Activated T-helper 9 cell treated with anti-CD3 and anti-CD28 coated beads, Interleukin-2, amount 50 U/mL, for 16 hours (primary cell): ENCODE data around the gene TTLL9.
"Not testable (repeated sequence)": the region's sequence is repeated elsewhere in the genome, so short reads cannot be mapped to it uniquely, and the experiment has no call there.

Experiments used
- DNase-seq: peaks from one replicate; pipeline ENCODE4 v3.0.0-alpha.2; 2020; ENCODE audit warnings: low read depth

Gene TTLL9

DNA sequence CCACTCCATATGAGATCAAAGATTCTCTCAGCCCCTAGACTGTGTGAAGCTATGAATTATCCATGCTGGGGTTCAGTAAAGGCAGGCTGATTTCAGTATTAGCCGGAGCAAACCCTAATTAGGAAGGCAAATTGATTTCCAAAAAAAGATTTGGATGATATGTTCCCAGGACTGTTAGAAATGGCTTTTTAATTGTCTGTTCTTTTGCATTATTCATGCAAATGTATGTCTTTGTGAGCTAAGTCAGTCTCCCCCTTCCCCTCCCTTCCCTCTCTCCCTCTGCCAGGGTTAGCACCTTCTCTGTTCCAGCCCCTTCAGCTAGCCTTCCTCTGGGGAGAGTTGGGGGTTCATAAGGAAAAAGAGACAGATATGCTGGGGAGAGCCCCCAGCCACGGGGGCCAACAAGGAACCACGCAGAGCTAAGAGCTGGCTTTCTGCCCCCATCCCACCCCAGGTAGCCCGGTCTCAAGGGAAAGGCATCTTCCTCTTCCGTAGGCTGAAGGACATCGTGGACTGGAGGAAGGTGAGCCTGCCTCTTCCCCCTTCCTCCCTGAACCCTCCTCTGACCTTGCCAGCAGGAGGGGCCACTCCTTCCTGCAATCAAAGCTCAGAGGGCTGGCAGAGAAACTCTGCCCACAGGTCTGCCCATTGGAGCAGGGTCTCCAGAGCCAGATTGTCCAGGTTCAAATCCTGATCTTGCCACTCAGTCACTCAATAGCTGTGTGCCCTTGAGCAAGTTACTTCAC lies 49.1 kb downstream of the TTLL9 start:
- DNase-seq, result no peak

DNA sequence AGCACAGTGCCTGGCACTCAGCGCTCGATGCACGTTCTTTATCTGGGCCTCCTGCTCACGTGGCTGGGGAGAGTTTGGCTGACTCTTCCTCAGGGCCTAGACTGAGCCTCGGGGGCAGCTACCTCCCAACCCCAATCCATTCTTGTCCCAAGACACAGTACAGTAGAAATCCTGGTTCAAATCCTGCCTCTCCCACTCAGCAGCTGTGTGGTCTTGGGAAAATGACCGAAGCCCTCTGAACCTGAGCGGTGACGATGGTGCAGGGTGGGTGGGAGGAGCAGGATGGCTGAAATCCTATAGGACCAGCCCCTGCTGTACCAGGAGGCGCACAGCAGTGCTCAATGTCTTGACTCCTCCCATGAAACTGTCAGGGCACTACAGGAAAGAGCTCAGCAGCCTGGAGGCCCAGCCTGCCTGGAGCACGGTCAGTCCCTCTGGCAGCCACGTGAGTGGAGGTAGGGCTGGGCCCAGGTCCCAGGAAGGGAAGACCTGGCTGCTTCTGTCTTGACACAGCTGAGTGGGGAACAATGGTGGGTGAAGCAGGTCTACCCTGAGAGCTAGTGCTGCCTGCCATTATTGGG lies 49.9 kb downstream of the TTLL9 start:
- DNase-seq, result no peak

DNA sequence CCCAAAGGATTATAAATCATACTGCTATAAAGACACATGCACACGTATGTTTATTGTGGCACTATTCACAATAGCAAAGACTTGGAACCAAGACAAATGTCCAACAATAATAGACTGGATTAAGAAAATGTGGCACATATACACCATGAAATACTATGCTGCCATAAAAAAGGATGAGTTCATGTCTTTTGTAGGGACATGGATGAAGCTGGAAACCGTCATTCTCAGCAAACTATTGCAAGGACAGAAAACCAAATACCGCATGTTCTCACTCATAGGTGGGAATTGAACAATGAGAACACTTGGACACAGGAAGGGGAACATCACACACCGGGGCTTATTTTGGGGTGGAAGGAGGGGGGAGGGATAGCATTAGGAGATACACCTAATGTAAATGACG lies 51.0 kb downstream of the TTLL9 start:
- not testable (repeated sequence) for DNase-seq

DNA sequence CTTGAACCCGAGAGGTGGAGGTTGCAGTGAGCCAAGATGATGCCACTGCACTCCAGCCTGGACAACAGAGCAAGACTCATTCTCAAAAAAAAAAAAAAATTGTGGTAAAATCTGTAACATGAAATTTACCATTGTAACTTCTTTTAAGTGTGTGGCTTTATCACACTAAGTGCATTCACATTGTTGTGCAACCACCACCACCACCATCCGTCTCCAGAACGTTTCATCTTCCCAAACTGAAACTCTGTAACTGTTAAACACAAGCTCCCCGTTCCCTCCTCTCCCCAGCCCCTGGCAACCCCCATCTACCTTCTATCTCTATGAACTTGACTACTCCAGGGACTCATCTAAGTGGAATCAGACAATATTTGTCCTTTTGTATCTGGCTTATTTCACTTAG lies 51.7 kb downstream of the TTLL9 start:
- no peak for DNase-seq

DNA sequence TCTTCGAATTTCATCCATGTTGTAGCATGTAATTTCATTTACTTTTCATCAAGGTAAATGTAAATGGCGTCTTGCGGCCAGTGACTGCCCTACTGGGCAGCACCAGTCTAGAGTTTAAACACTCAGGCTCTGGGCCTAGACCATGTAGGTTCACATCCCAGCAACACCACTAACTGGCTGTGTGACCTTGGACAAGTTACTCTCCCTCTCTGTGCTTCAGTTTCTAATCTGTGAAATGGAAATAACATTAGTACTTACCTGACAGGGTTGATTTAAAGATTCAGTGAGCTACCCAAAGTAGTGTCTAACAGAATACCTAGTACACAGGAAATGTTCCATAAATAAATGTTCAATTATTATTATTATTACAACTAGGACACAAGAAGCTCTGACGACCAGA lies 52.2 kb downstream of the TTLL9 start:
- DNase-seq, result no peak

DNA sequence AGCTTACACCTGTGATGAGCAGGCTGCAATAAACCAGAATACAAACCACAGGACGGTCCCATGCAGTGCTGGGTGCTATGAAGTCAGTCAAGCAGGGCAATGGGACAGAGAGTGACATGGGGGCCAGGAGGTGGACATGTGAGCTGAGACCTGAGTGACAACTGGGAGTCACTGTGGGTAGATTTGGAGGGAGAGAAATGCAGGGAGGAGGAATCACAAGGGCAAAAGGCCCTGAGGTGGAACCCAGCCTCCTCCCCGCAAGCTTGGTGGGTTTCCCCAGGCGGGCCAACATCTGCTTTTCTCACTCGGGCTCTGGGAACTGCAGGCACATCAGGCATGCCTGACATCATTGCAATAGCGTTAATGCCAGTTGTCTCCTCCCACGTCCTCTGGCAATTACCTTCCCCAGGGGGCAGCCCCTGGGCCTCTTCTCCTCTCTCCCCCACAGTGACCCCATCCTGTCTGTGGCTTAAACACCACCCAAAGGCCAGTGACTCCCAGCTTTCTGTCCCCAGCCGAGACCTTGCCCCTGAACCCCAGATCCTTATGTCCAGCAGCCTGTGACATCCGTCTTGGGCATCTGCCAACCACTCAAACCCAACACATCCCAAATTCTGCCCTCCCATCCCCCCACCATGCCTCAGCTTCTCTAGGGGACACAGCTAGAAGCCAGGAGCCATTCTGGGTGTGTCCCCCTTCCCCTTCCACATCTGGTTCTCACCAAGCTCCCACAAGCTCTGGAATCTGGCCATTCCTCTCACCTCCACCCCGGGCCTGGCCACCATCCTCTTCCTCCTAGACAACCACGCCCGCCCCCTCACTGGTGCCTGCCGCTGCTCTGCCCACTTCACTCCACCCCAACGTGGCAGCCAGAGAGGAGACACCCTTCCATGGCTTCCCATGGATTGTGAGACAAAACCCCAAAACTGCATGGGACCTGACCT lies 53.2 kb downstream of the TTLL9 start:
- DNase-seq, result no peak

DNA sequence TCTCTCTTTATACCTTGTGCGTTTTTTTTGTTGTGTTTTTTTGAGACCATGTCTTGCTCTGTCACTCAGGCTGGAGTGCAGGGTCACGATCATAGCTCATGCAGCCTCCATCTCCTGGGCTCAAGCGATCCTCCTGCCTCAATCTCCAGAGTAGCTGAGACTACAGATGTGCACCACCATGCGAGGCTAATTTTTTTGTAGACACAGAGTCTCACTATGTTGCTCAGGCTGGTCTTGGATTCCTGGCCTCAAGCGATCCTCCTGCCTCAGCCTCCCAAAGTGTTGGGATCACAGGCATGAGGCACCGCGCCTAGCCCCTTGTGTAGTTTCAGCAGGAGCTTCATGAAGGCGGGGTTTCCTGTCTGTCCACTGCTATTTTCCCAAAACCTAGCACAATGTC lies 54.1 kb downstream of the TTLL9 start:
- no peak for DNase-seq

DNA sequence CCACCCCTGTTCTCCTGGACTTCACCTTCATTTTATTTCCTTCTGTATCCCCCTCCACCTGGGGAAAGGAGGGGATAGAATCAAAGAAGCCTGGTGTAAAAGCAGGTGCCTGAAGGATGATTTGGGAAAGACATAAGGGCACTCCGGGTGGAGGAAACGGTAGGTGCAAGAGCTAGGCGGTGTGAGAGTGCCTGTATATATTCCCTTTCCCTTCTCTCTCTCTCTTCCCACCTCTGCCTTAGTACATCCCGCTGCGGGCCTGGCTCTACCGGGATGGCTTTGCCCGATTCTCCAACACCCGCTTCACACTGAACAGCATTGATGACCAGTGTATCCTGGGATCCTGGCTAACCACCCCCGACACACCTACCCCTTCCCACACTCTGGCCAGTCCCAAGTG lies 55.2 kb downstream of the TTLL9 start:
- DNase-seq, result no peak

DNA sequence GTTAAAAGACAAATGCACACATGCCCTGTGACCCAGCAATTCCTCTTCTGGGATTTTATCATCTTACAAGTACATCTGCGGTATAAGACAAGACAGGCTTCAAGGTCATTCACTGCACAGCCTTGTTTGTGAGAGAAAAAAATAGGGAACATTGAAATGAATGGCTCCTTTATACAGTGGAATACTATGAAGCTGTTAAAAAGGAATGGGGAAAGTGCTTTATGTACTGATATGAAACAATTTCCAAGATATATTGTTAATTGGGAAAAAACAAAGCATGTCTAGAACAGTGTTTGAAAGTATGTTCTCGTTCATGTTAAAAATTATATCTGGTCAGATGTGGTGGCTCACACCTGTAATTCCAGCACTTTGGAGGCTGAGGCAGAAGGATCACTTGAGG lies 56.1 kb downstream of the TTLL9 start:
- DNase-seq, result no peak

DNA sequence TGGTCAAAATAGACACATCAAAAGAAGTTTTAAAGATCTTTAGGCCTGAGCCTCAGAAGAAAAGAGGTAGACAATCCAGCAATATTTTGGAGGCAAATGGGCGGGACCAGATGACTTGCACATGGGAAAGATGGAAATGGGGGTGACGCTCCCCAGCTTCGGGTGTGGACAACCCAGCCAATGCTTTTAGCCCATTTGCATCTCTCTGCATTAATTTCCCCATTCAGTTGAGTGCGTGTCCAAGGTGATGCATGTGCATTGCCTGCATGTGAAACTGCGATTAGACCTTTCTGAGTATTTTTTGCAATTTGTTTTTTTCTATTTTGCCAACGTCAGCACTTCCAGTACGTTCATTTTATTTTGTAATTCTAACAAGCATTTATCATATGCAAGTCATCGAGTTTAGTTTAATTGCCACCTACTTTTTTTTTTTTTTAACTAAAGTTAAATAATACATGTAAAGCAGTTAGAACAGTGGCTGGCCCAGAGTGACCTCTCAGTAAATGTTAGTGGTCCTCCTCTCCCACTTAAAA lies 57.3 kb downstream of the TTLL9 start:
- no peak for DNase-seq

DNA sequence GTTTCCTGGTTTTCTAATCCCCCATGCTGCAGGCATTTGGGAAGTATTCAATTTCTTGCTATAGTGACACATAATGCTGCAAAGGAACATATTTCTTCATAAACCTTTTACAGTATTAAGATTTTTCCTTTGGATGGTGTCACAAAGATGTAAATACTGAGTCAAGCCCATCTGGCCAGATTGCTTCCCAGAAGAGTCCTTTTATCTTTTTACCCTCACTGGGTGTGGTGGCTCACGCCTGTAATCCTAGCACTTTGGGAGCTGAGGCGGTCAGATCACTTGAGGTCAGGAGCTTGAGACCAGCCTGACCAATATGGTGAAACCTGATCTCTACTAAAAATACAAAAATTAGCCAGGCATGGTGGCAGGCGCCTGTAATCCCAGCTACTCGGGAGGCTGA lies 59.2 kb downstream of the TTLL9 start:
- not testable (repeated sequence) for DNase-seq

DNA sequence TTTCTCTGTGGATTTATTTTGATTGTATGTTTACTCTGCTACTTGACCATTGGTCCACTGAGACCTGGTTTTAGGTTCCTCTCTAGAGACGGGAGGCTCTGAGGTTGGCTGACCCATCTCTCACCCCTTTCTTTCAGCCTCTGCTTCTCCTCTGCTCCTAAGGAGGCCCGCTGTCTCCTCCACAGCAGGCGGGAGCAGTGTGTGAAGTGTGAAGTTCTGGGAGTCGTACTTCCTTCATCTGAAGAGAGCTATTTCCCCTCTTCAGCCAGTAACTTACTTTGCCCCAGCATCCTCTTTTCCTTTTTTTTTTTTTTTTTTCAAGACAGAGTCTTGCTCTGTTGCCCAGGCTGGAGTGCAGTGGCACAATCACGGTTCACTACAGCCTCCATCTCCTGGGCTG lies 60.3 kb downstream of the TTLL9 start:
- DNase-seq, result no peak

DNA sequence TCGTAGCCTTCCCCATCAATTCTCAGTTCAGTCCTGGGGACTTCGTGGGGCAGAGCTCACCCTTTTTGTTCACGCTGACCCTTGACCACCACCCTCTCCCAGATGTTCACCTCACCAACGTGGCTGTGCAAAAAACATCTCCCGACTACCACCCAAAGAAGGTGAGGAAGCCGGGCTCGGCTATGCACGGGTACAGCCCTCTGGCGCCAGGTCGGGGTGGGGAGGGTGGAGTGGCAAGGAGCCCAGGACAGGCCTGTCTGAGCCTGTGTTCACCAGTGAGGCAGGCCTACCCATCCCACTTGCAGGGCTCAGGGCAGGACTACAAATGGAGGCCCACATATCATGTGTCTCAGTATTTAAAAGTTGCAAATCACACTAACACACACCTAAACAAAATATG lies 63.3 kb downstream of the TTLL9 start:
- DNase-seq, result no peak

DNA sequence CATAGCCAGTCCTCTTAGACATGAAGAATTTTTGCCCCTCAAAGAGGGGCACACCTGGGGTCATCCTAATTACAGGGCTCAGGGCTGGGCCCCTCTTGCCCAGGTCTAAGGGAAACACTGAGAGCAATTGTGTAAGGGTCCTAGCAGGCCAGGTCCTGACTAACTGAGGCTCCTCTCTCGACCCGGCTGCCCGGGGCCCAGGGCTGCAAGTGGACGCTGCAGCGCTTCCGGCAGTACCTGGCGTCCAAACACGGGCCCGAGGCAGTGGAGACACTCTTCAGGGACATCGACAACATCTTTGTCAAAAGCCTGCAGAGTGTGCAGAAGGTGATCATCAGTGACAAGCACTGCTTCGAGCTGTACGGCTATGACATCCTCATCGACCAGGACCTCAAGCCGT lies 64.1 kb downstream of the TTLL9 start:
- no peak for DNase-seq

DNA sequence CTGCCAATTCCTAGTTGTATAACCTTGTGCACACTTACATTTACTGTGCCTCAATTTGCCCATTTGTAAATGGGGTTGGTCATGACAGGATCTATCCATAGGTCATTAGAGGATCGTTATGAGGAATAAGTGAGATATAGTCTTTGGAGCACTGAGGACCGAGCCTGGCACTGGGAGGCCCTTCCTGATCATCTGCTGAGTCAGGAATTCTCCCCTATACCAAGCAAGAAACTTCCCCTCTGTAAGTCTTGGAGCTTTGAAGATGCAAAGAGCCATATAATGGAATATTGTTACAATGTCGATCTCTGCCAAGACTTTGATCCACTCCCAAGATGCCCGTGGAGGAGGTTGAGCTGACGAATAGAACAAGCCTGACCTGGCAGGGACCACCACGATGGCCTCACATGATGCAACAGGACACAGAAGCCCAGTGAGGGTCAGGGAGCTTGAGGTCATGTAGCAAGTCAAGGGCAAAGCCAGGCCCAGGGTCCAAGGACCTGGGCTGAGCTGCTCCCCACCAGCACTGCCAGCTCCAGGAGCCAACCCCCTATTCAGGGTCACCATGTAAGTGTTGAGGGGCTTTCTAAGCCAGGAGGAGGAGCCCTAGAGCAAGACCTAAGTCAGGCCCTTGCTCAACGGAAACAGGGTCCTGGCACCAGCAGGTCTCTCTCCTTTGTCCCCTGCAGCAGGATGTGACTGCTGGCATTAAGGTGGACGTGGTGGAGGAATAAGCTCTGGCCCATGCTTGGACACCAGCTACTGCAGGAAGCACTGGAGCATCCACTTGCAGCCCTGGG lies 64.7 kb downstream of the TTLL9 start:
- no peak for DNase-seq

DNA sequence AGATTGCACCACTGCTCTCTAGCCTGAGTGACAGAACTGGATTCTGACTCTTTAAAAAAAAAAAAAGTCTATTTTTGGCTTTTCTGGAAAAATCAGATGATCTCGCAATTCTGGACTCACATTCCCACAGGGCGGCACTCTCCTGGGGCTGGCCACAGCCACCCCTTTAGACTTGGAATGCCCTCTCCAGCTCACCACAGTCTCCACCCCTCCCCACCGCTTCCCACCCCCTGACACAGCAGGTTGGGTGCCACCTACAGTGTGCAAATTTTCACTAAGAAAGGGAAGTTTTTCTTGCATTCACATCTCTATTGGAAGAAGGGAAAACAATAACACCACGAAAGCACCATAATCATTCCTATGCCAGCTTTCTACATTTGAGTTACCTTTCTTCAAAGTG lies 66.0 kb downstream of the TTLL9 start:
- no peak for DNase-seq

DNA sequence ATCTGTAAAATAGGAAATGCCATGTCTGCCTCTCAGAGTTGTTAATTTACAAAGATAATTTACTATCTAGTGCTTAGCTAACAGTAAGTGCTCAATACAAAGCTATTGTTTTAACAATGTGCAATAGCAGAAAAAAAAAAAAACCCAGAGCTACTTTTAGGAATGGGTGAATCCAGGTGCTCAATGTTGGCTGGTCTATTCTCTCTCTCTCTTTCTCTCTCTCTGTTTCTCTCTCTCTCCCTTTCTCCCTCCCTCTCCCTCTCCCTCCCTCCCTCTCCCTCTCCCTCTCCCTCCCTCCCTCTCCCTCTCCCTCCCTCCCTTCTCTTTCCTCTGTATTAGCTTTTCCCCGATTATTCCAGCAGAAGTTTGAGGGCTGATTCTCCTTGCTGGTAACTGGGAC lies 67.4 kb downstream of the TTLL9 start:
- DNase-seq, result no peak

DNA sequence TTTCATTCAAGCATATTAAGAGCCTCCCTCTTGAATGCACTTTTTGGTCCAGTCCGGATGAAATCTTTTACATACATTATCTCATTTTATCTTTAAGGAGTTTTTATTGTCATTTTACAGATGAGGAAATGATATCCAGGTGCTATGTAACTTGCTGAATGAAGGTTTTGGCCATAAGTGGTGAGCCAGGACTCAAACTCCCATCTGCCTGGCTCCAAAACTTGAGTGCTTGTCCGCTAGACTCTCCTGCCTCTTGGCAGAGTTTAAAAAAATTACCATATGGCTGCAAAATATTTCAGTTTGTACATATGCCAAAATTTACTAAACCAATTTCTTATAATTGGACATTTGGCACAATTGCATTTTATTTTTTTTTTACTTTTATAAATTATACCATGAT lies 69.2 kb downstream of the TTLL9 start:
- DNase-seq, result no peak

DNA sequence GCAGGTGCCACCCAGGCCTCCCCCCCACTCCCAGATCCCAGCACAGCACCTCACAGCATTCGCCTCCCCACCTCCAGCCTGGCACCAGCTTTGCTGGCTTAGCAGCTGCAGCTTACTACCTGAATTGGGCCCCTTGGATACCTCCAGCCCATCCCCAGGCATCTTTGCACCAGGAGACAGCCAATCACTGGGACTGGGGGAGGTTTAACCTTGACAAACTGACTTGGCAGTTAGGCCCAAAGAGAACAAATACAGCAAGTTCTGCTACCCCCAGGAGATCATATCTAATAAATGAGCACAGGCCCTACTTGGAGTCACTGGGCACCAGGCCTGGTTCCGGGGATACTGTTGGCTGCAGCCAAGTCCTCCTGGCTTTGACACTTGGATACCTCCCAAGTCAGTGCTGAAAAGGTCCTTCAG lies 72.6 kb downstream of the TTLL9 start:
- no peak for DNase-seq

DNA sequence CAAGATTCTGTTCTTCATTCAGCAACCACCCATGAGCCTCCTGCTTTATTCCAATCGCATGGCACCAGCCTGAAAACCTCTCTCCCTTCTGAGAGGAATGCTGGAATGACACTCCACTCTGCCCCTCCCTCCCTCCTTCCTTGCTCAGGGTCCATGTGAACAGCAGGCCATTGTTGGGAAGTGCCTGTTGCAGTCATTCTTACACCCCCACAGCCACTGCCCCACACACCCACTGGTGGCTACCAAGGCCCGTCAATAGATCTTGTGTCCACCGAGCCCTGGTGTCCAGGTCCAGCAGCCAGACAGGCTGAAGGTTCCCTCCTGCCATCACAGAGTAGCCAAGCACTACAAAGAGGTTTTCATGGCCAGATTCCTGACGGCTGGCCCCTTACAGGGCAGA lies 74.9 kb downstream of the TTLL9 start:
- DNase-seq, result no peak

DNA sequence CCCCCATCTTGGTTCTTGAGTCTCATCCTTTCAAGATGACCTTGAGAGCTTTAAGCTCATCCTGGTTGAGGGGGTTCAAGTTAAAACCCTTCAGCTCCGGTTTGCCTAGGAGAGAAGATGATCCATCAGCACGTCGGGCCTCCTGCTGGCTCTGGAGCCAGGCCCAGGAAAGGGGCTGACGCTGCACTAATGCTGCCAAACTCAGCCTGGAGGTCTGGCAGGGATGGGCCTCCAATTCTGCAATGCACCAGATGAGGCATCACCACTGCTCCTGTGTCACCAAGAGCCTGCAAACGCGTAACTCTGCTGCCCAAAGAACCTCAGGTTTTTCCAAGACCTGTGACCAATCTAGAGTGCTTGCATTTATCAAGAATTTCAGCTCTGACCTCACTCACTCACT lies 75.4 kb downstream of the TTLL9 start:
- DNase-seq, result no peak

DNA sequence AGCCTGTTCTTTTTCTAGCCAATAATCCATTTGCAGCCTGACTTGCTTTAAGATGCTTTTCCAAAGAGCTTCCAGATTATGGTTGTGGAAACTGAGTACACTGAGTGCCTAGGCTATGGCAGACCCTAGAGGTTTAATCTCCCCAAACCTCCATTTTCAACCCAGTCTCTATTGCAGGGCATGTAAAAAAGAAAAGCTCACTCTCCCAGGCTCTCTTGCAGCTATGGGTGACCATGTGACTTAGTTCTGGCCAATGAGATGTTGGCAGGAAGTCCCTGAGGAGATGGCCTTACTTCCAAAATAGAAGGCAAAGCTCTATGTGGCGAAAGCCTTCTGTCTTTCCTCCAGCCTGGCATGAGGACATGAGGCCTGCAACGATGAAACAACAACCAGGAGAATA lies 77.6 kb downstream of the TTLL9 start:
- DNase-seq, result no peak
